ENCODE results near the gene MYL2.

GRCh38 chr12:110917961-110918360 lies 2.4 kb downstream of the MYL2 start:
- no peak for TF ChIP-seq TAF1 (IDR thresholded peaks at IDR 0.05; ENCODE audit: borderline replicate concordance, low read depth, low read length)
- no peak for TF ChIP-seq ZNF274 (IDR thresholded peaks at IDR 0.05; ENCODE audit: insufficient read depth, insufficient read length)
- no peak for TF ChIP-seq CTCF (IDR thresholded peaks at IDR 0.05 in 2 of 3, conservative IDR thresholded peaks at IDR 0.05 in 1 of 3; ENCODE audit: control insufficient read depth in 2 of 3, extremely low read depth in 1 of 3, insufficient read depth in 1 of 3, low read depth in 3 of 3, low read length in 3 of 3)
- TF ChIP-seq ZBTB33 (IDR thresholded peaks at IDR 0.05): no peak
- TF ChIP-seq BCL11A (IDR thresholded peaks at IDR 0.05; ENCODE audit: low read depth, low read length): no peak
- TF ChIP-seq PBX3 (IDR thresholded peaks at IDR 0.05; ENCODE audit: insufficient replicate concordance, low read depth, low read length): no peak
- TF ChIP-seq CREB1 (IDR thresholded peaks at IDR 0.05; ENCODE audit: low read depth): no peak
- no peak for TF ChIP-seq ZNF207 (IDR thresholded peaks at IDR 0.05; ENCODE audit: borderline replicate concordance)
- TF ChIP-seq FOXM1 (IDR thresholded peaks at IDR 0.05; ENCODE audit: low read depth, low read length): no peak

Data from GM12878 (cell line).